MG63 (cell line): Measurements from ENCODE around the gene ARAP2. TPM values are rescaled to one million over a fixed set of nuclear protein-coding genes. Genes with fewer than 3 reads are reported as not detected.
A peak's percentile ranks its signal among the peaks of the same experiment; 100 is the strongest.

ENCODE experiments used
- DNase-seq: peaks from one replicate; pipeline ENCODE4 v3.0.0-alpha.2; 2020
- H3K27me3 ChIP-seq: fragments of 250-450 bp; sonication (Bioruptor Pico); 2 replicates; pipeline ENCODE4 v1.5.1; 2020; ENCODE audit warnings: mild to moderate bottlenecking, moderate library complexity
- H3K36me3 ChIP-seq: fragments of 250-450 bp; sonication (Bioruptor Pico); 2 replicates; pipeline ENCODE4 v1.5.1; 2020; ENCODE audit warnings: mild to moderate bottlenecking, moderate library complexity
- H3K4me3 ChIP-seq: fragments of 250-450 bp; sonication (Bioruptor Pico); 2 replicates; pipeline ENCODE4 v1.5.1; 2020; ENCODE audit warnings: mild to moderate bottlenecking, moderate library complexity
- H3K9me3 ChIP-seq: fragments of 250-450 bp; sonication (Bioruptor Pico); 2 replicates; pipeline ENCODE4 v1.5.1; 2020; ENCODE audit warnings: mild to moderate bottlenecking, moderate library complexity
- total RNA-seq: library from RNA; depleted of rRNA; stranded (reverse); fragments of >200 nt; shearing (Covaris generic); gene quantifications from 2 replicates; pipeline ENCODE4 v1.2.3, GENCODE V29; 2014; ENCODE audit warnings: low replicate concordance

Gene ARAP2
- total RNA-seq, 1 experiment from 2014 or later: 1.3 TPM

DNA sequence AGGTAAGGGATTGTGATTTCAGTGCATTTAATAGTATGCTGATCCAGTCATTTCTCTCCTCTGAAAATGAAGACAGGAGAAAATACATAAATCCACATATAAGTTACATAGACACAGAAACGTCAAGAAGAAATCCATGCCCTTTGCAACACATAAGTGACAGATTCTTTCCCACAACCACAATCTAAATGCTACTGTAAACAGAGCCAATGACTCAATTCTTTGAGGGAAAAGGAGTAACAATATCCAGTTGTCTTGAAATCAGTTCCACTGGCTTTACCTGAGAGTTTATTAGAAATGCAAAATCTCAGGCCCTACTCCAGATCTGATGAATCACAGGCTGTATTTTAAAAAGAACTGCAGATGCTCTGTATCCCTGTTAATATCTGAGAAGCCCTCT is 66.4 kb downstream of the ARAP2 start:
- no peaks in the 10 kb centered on the region for H3K27me3 ChIP-seq
- H3K36me3 ChIP-seq: no peaks in the 10 kb centered on the region
- no peak for DNase-seq
- no peaks in the 10 kb centered on the region for H3K9me3 ChIP-seq
- no peak overlapping the region for H3K4me3 ChIP-seq

DNA sequence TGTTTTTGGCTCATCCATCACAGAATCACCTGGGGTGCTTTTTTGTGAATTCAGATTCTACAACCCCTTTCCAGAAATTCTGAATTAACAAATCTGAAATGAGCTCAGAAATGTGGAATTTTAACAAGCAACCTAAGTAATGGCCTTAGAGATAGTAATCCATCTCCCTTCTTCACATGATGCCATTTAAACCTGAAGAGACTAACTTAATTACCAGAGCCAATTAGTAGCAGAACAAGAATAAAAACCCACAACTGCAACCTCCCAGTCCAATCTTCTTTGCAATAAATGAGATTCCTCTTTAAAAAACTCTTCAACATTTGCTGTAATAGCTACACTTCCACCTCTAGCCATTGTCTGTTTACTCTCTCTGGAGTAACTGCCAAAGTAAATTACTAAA is 69.7 kb downstream of the ARAP2 start:
- H3K4me3 ChIP-seq: no peak overlapping the region
- no peaks in the 10 kb centered on the region for H3K9me3 ChIP-seq
- no peak for DNase-seq
- H3K27me3 ChIP-seq: no peaks in the 10 kb centered on the region
- no peaks in the 10 kb centered on the region for H3K36me3 ChIP-seq

DNA sequence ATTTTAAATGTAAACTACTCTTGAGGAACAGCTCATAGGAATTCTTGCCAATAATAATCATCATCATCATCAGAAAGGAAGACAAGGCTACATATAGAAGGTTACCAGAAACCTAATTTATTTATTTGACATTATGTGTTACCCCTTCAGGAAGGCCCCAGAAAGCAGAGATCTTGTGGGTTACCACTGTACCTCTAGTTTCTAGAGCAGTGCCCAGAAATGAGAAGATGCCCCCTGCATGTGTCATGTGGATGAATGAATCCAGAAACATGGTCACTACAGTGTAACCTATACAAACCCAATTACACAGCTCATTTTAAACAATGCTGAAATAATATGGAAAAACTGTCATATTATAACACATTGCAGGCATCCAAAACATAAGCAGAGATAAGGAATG is 70.4 kb downstream of the ARAP2 start:
- Histone ChIP-seq H3K27me3 (no peaks in the 10 kb centered on the region), H3K36me3 (no peaks in the 10 kb centered on the region), H3K9me3 (no peaks in the 10 kb centered on the region), H3K4me3 (no peak overlapping the region)
- DNase-seq: peak; percentile 6

DNA sequence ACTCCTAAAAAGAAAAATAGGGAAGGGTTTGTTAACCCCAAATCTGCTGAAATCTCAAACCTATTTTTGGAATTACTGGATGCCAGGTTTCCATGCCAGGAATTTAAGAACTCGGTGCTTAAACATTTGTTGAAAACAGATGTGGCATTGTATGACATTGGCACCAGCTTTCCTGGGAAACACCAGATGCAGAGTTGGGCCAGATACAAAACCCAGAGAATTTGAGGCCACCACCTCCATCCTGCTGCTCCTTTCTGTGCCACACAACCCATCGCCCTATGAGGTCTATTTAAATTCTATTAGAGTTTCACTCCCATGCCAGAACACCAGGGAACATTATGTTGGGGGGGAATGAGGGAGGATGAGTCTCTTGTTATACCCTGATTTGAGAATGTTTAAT is 71.7 kb downstream of the ARAP2 start:
- Histone ChIP-seq H3K27me3 (no peaks in the 10 kb centered on the region), H3K36me3 (no peaks in the 10 kb centered on the region), H3K4me3 (no peak overlapping the region), H3K9me3 (no peaks in the 10 kb centered on the region)
- no peak for DNase-seq

DNA sequence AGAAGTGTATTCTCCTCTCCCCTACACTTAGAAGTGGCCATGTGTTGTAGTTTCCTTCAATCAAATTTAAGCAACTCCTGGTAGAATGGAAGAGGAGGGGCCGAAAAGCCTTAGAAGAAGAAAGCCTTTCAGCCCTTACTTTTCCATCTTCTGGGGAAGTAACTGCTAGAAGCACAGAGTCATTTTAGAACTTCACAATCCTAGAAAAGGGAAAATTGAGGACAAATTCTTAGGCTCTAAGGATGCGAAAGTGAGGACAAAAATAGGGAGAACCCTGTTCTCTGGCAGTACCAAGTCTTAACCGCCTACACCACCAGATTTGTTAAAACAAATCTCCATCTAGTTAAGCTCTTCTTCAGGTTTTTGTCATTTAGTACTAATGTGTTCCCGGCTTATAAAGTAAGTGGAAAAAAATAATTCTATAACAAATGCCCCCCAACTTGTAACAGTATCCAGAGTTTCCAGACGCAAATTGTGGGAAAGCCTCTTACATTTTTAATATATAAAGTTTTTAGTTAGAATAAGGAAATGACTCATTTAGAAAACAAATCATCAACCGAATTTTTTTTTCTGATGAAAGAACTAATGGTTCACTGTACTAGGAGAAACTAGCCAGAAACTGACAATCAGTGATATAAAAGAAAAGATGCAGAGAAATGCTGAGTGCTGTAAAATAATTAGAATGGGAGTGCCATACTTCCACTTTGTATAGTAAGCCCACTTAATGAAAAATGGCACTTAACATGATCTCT is 76.0 kb downstream of the ARAP2 start:
- DNase-seq: no peak
- no peaks in the 10 kb centered on the region for H3K36me3 ChIP-seq
- no peaks in the 10 kb centered on the region for H3K27me3 ChIP-seq
- no peak overlapping the region for H3K4me3 ChIP-seq
- H3K9me3 ChIP-seq: no peaks in the 10 kb centered on the region

DNA sequence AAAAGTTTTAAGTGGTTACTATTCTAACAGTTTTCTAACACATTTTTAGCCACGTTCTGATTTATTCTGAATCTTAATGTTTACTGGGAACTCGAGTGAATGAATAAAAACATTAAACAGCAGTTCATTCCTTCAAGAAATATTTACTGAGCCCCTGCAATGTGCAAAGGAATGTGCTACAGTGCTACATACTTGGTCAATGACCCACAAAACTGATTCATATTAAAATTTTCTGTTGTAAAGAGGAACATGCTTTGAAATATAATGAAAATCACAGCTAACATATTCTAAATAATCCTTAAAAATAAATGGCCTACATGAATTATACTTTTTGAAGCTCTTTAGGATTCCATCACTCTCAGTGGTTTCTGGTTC is 78.7 kb downstream of the ARAP2 start:
- no peaks in the 10 kb centered on the region for H3K9me3 ChIP-seq
- H3K4me3 ChIP-seq: no peak overlapping the region
- H3K27me3 ChIP-seq: no peaks in the 10 kb centered on the region
- DNase-seq: no peak
- no peaks in the 10 kb centered on the region for H3K36me3 ChIP-seq

DNA sequence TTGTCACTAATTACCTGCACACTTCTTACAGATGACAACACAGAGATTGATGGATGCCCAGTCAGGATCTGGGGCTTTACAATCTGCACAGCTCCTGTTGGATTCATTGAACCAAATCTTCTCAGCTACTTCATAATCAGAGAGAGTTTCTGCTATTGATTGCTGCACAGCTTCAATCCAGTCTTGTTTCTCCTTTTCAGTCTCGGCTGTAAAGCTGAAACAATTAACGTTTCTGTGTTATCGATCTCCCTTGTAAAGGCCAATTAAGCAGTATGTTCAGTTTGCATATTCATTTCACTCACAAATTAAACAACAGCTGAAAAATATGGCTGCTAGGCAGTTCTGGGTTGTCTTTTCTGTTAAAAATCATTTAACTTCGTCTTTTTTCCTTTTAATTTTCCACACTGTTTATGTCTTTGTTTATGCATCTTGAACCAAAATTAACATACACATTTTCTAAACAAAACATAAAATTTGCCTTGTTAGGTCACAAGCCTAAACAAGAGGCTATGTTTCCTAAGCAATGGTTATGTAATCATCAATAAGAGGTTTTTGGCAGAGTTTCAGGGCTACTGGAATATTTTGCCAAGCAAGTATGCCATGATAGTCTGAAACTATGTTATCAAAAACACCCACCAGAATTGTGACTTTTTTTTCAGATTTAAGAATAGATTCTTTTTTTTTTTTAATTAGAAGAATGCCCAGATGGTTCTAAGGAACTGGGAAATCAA is 79.2 kb downstream of the ARAP2 start:
- Histone ChIP-seq H3K9me3 (no peaks in the 10 kb centered on the region), H3K36me3 (no peaks in the 10 kb centered on the region), H3K27me3 (no peaks in the 10 kb centered on the region), H3K4me3 (no peak overlapping the region)
- no peak for DNase-seq

DNA sequence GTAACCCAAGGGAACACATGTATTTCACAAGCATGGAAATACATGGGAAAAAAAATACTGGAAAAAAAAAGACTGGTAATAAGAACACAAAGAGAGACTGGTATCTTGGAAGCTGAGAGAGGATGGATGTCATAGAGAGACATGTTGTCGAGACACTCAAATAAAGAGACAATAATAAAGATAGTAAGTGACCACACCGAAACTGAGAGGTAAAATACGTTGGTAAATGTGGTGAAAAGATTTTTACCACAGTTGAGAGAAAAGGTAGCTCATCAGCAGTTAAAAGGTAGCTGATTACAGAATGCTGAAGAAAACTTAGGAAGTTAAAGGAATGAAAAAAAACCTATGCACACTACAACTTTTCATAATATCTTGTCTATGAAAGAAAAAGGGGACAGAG is 81.1 kb downstream of the ARAP2 start:
- H3K36me3 ChIP-seq: no peaks in the 10 kb centered on the region
- DNase-seq: no peak
- no peak overlapping the region for H3K4me3 ChIP-seq
- H3K27me3 ChIP-seq: no peaks in the 10 kb centered on the region
- no peaks in the 10 kb centered on the region for H3K9me3 ChIP-seq

DNA sequence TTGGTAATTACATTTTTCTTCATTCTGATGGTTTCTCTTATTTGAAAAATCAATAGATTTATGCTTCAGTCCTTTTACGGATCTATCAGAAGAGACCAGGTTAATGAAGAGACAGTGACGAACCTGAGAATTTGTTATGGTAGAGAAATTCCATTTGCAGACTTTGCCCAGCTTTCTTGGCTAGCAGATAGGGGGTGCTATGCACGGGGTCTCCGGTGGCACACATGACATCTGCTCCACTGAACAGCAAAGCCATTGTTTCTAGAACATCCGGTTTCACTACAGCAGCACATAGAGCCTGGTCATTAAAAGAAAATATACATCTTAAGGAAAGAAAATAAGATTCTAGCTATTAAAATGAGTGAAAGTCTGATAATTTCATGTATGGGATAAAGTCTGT is 85.1 kb downstream of the ARAP2 start:
- DNase-seq: no peak
- Histone ChIP-seq H3K36me3 (no peaks in the 10 kb centered on the region), H3K4me3 (no peak overlapping the region), H3K9me3 (no peaks in the 10 kb centered on the region), H3K27me3 (no peaks in the 10 kb centered on the region)

DNA sequence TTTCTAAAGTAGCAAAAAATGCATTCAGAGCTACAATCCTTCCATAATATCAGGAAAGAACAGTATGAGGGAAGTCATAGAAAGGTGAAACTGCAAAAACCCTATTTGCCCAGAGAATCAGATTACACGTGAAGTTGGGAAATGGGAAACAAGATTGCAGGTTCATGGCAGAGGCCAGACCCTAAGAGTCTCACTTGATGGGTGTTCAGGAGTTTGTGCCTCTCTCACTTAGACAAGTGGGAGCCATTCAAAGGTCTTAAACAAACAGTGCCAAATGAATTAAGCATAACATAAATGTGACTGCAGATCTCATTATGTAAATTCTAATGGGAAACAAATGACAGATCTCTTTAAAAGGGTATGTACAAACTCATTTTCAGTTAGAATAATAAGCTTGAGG is 91.6 kb downstream of the ARAP2 start:
- DNase-seq: no peak
- Histone ChIP-seq H3K27me3 (no peaks in the 10 kb centered on the region), H3K36me3 (no peaks in the 10 kb centered on the region), H3K9me3 (no peaks in the 10 kb centered on the region), H3K4me3 (no peak overlapping the region)

DNA sequence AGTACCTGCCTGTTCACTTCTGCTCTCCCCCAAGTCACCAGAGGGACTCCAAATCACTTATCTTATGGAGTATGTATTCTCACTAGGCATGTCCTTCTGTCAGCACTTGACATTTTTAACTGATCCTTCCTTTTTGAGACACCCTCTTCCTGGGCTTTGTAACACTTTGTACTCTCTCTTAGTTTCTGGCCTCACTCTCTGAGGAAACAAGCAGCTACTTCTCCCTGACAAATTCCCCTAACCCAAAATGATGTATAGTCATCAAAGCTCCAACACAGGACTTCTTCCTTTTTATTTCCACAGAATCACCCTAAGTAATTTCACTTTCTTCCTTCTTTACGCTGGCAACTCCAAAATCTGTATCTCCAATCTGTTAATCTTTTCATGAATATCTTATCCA is 101.8 kb downstream of the ARAP2 start:
- H3K27me3 ChIP-seq: no peaks in the 10 kb centered on the region
- no peaks in the 10 kb centered on the region for H3K9me3 ChIP-seq
- no peak for DNase-seq
- H3K36me3 ChIP-seq: no peaks in the 10 kb centered on the region
- no peak overlapping the region for H3K4me3 ChIP-seq

DNA sequence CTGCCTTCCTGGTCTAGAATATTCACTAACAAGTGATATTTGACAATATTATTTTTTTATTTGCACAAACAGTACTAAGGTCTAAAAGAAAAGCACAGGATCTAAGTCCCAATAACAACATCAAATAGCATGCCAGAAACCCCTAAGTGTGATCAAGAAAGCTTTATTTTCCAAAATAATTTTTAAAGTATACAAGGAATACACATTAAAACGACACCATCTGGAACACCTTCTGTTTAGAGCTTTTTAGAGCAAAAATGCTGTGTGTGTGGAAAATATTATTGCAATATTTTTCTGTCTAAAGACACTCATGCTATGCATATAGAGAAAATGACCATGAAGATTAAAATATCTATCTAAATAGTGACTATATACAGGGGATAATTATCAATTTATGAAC is 103.1 kb downstream of the ARAP2 start:
- Histone ChIP-seq H3K27me3 (no peaks in the 10 kb centered on the region), H3K4me3 (no peak overlapping the region), H3K36me3 (no peaks in the 10 kb centered on the region), H3K9me3 (no peaks in the 10 kb centered on the region)
- DNase-seq: no peak

DNA sequence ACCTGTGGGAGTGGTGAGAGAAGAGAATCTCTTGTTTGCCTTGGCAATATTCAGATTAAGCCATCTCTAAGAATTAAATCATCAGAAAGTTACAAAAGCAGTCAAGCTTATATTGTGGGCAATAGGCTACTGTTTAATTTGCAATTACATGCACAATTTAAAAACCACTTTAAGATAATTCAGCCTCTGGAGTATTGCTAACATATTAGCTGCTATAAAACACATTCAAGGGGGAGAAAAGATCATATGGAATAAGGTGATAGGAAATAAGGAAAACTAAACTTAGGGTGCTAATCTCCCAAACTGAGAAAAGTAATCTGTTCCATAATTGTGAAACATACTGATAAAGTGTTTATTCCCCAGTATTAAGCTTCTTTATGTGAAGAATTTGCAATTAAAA is 103.9 kb downstream of the ARAP2 start:
- no peaks in the 10 kb centered on the region for H3K36me3 ChIP-seq
- H3K27me3 ChIP-seq: no peaks in the 10 kb centered on the region
- no peaks in the 10 kb centered on the region for H3K9me3 ChIP-seq
- no peak for DNase-seq
- H3K4me3 ChIP-seq: no peak overlapping the region

DNA sequence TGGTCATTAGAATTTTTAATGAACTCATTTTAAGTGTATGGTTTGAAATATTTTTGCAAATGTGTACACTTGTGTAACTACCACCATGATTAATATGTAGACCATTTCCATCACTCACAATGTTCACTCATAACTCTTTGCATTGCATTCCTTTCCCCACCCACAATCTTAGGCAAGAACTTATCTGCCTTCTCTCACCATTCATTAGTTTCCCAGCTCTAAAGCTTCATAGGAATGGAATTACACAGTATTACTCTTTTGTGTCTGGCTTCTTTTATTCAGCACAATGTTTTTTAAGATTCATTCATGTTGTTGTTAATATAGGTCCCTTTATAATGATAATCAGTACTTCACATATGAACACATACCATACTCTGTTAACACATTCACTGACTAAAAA is 106.1 kb downstream of the ARAP2 start:
- no peak for DNase-seq
- no peak overlapping the region for H3K4me3 ChIP-seq
- H3K9me3 ChIP-seq: no peaks in the 10 kb centered on the region
- H3K36me3 ChIP-seq: no peaks in the 10 kb centered on the region
- no peaks in the 10 kb centered on the region for H3K27me3 ChIP-seq

DNA sequence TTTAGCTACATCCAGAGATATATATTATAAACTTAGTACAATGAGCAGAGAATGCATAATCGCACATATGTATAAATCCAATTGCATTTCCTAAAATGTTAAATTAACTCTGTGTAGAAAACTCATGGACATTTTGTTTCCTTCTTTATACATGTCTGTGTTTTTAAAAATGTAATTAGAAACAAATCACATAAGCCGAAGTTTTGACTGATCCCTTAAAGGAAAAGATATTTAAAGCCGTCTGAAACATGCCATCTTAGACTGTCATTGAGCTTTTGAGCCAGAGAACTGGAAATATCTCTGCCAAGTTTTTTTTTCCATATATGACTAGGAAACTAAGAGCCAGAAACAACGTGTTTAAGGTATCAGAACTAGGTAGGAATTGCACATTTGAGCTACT is 107.0 kb downstream of the ARAP2 start:
- no peak for DNase-seq
- no peaks in the 10 kb centered on the region for H3K36me3 ChIP-seq
- no peaks in the 10 kb centered on the region for H3K27me3 ChIP-seq
- H3K4me3 ChIP-seq: no peak overlapping the region
- H3K9me3 ChIP-seq: no peaks in the 10 kb centered on the region

DNA sequence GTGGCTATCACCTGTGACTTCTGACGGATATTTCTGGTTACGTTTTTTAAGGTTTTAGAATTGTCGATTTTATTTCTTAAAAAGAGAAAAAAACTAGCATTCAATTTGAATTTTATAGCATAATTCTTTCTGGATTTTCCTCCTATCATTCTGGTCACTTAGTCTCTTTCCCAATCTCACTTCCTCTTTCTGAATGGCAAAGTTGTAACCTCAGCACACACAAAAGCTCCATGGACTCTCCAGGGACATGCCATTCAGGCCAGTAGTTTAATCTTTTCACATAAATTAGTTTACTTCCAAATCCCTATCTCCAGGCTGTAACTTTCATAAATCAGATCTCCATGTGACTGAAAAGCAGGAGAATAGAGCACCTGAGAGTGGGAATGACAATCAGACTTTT is 110.7 kb downstream of the ARAP2 start:
- Histone ChIP-seq H3K36me3 (no peaks in the 10 kb centered on the region), H3K4me3 (no peak overlapping the region), H3K27me3 (no peaks in the 10 kb centered on the region), H3K9me3 (no peaks in the 10 kb centered on the region)
- DNase-seq: no peak

DNA sequence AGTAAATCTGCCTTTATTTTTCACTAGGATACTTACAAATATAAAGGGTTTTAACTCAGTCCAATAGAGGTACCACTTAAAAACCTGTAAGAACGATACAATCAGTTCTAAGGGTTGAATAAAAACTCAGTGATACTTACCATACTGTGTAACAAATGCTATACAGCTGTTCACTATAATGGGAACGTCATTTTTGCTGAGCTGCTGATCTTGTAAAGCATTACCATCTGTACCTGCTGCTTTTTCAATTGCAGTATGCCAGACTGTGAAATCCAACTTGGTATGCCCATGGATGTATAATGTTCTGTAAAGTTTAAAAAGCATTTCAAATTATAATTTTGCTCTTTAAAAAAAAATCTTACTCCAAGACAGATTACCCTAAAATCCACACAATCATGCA is 111.2 kb downstream of the ARAP2 start:
- no peak for DNase-seq
- H3K9me3 ChIP-seq: no peaks in the 10 kb centered on the region
- H3K27me3 ChIP-seq: no peaks in the 10 kb centered on the region
- no peaks in the 10 kb centered on the region for H3K36me3 ChIP-seq
- no peak overlapping the region for H3K4me3 ChIP-seq

DNA sequence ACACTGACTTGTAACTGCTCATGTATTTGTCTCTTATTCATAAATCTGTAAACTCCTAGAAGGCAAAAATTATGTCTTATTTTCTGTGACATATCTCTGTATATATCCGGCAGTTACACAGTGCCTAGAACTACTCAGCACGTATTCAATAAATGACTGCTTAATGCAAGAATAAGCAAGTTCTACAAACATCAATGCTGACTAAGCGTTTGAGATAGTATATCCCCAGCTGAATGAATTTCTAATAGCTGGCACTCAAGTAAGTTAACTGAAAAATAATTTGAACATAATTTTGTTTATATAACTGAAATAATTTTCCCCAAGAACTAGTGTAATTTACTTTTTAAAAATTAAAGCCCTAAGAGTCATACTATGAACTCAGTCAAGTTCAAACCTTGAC is 113.7 kb downstream of the ARAP2 start:
- no peaks in the 10 kb centered on the region for H3K36me3 ChIP-seq
- H3K4me3 ChIP-seq: no peak overlapping the region
- H3K9me3 ChIP-seq: no peaks in the 10 kb centered on the region
- DNase-seq: no peak
- H3K27me3 ChIP-seq: no peaks in the 10 kb centered on the region
